ENCODE measurements around the gene EDRF1.

Gene EDRF1

GRCh38 chr10:125773687-125774543 lies 54.4 kb downstream of the EDRF1 start:
- DNase-seq (ENCODE audit: low read depth in 1 of 2, low spot score in 1 of 2) = no peak
- in situ Hi-C loops (cut with HindIII; ENCODE audit: low pct_unique_long_range_greater_than_20kb, low sequenced_read_pairs) = no loop called here
- TF ChIP-seq JUND (IDR thresholded peaks at IDR 0.05; ENCODE audit: low read depth) = no peak

- no peak for TF ChIP-seq JUND (IDR thresholded peaks at IDR 0.05; ENCODE audit: low read depth)
- DNase-seq (ENCODE audit: low read depth in 1 of 2, low spot score in 1 of 2) = no peak
- in situ Hi-C loops (cut with HindIII; ENCODE audit: low pct_unique_long_range_greater_than_20kb, low sequenced_read_pairs) = no loop called here
Measured at GRCh38 chr10:125774581-125775191, 55.2 kb downstream of the EDRF1 start.

- in situ Hi-C loops (cut with HindIII; ENCODE audit: low pct_unique_long_range_greater_than_20kb, low sequenced_read_pairs) = no loop called here
- TF ChIP-seq JUND (IDR thresholded peaks at IDR 0.05; ENCODE audit: low read depth) = no peak
- no peak for DNase-seq (ENCODE audit: low read depth in 1 of 2, low spot score in 1 of 2)
Measured at GRCh38 chr10:125775491-125776106, 56.1 kb downstream of the EDRF1 start, which contains the start of gene MMP21. MMP21 (minus strand) TSS chr10:125775821; CDS start chr10:125775821, 0 bp downstream.

GRCh38 chr10:125777806-125778205 lies 58.3 kb downstream of the EDRF1 start:
- no peak for TF ChIP-seq JUND (IDR thresholded peaks at IDR 0.05; ENCODE audit: low read depth)
- no peak for DNase-seq (ENCODE audit: low read depth in 1 of 2, low spot score in 1 of 2)
- in situ Hi-C loops (cut with HindIII; ENCODE audit: low pct_unique_long_range_greater_than_20kb, low sequenced_read_pairs) = no loop called here

- no peak for TF ChIP-seq JUND (IDR thresholded peaks at IDR 0.05; ENCODE audit: low read depth)
- in situ Hi-C loops (cut with HindIII; ENCODE audit: low pct_unique_long_range_greater_than_20kb, low sequenced_read_pairs) = no loop called here
- no peak for DNase-seq (ENCODE audit: low read depth in 1 of 2, low spot score in 1 of 2)
Measured at GRCh38 chr10:125778556-125778955, 59.0 kb downstream of the EDRF1 start.

GRCh38 chr10:125779403-125780327 lies 60.2 kb downstream of the EDRF1 start:
- TF ChIP-seq JUND (IDR thresholded peaks at IDR 0.05; ENCODE audit: low read depth) = no peak
- DNase-seq (ENCODE audit: low read depth in 1 of 2, low spot score in 1 of 2) = no peak
- in situ Hi-C loops (cut with HindIII; ENCODE audit: low pct_unique_long_range_greater_than_20kb, low sequenced_read_pairs) = no loop called here

GRCh38 chr10:125781374-125781773 lies 61.9 kb downstream of the EDRF1 start:
- no peak for DNase-seq (ENCODE audit: low read depth in 1 of 2, low spot score in 1 of 2)
- no peak for TF ChIP-seq JUND (IDR thresholded peaks at IDR 0.05; ENCODE audit: low read depth)
- in situ Hi-C loops (cut with HindIII; ENCODE audit: low pct_unique_long_range_greater_than_20kb, low sequenced_read_pairs) = no loop called here

- DNase-seq (ENCODE audit: low read depth in 1 of 2, low spot score in 1 of 2) = no peak
- in situ Hi-C loops (cut with HindIII; ENCODE audit: low pct_unique_long_range_greater_than_20kb, low sequenced_read_pairs) = no loop called here
- no peak for TF ChIP-seq JUND (IDR thresholded peaks at IDR 0.05; ENCODE audit: low read depth)
Measured at GRCh38 chr10:125782054-125782453, 62.5 kb downstream of the EDRF1 start.

GRCh38 chr10:125782616-125783015 lies 63.1 kb downstream of the EDRF1 start:
- DNase-seq (ENCODE audit: low read depth in 1 of 2, low spot score in 1 of 2) = no peak
- no peak for TF ChIP-seq JUND (IDR thresholded peaks at IDR 0.05; ENCODE audit: low read depth)
- in situ Hi-C loops (cut with HindIII; ENCODE audit: low pct_unique_long_range_greater_than_20kb, low sequenced_read_pairs) = no loop called here

- in situ Hi-C loops (cut with HindIII; ENCODE audit: low pct_unique_long_range_greater_than_20kb, low sequenced_read_pairs) = no loop called here
- no peak for TF ChIP-seq JUND (IDR thresholded peaks at IDR 0.05; ENCODE audit: low read depth)
- no peak for DNase-seq (ENCODE audit: low read depth in 1 of 2, low spot score in 1 of 2)
Measured at GRCh38 chr10:125783408-125783807, 63.9 kb downstream of the EDRF1 start.

- TF ChIP-seq JUND (IDR thresholded peaks at IDR 0.05; ENCODE audit: low read depth) = no peak
- in situ Hi-C loops (cut with HindIII; ENCODE audit: low pct_unique_long_range_greater_than_20kb, low sequenced_read_pairs) = no loop called here
- no peak for DNase-seq (ENCODE audit: low read depth in 1 of 2, low spot score in 1 of 2)
Measured at GRCh38 chr10:125783957-125784356, 64.4 kb downstream of the EDRF1 start.

GRCh38 chr10:125785791-125786190 lies 66.3 kb downstream of the EDRF1 start:
- in situ Hi-C loops (cut with HindIII; ENCODE audit: low pct_unique_long_range_greater_than_20kb, low sequenced_read_pairs) = no loop called here
- DNase-seq (ENCODE audit: low read depth in 1 of 2, low spot score in 1 of 2) = no peak
- TF ChIP-seq JUND (IDR thresholded peaks at IDR 0.05; ENCODE audit: low read depth) = no peak
